Neural cell (in vitro differentiated cells): ENCODE data around the gene LINC01488.

Experiments used
- EZH2 ChIP-seq: fragments of 200-600, 300-800 bp; shearing (Covaris generic), sonication (generic); IDR thresholded peaks from 2 replicates; pipeline ENCODE4 v1.6.1; 2014; ENCODE audit warnings: antibody characterized with exemption, low read length, borderline replicate concordance, mild to moderate bottlenecking; ENCODE audit not compliant: insufficient read depth, poor library complexity, severe bottlenecking
- POLR2AphosphoS5 ChIP-seq: IDR thresholded peaks from 2 replicates; pipeline ENCODE4 v1.6.1; 2012
- RAD21 ChIP-seq: fragments of 450-650 bp; conservative IDR thresholded peaks from 2 replicates; pipeline ENCODE4 v1.6.1; 2014; ENCODE audit warnings: antibody characterized with exemption, mild to moderate bottlenecking, moderate library complexity
- TF ChIP-seq, protein P1 (sequence below): IDR thresholded peaks from 2 replicates; pipeline ENCODE4 v1.6.1; 2012; ENCODE audit warnings: borderline replicate concordance
- TF ChIP-seq, protein P2 (sequence below): fragments of 450-650 bp; IDR thresholded peaks from 2 replicates; pipeline ENCODE4 v1.5.1; 2014; ENCODE audit warnings: antibody characterized with exemption, mild to moderate bottlenecking, moderate library complexity; ENCODE audit not compliant: poor library complexity, severe bottlenecking

DNA sequence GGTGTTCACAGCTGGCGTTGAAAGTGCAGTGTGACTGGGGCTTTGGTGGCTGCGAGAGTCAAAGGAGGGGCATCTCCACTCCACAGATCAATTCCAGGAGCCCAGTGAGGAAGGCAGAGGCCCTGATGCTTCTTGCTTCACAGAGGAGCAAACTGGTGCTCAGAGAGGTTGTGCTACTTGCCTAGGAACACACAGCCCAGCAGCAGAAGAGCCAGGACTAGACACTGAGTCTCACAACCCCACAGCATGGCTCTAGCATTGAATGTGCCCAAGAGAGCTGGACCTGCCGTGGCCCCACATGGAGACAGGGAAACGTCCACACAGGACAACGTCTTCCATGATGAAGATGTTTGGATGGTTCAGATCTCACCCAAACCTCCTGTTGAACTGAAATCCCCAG is 33.3 kb downstream of the LINC01488 start:
- TF ChIP-seq, protein P1, sequence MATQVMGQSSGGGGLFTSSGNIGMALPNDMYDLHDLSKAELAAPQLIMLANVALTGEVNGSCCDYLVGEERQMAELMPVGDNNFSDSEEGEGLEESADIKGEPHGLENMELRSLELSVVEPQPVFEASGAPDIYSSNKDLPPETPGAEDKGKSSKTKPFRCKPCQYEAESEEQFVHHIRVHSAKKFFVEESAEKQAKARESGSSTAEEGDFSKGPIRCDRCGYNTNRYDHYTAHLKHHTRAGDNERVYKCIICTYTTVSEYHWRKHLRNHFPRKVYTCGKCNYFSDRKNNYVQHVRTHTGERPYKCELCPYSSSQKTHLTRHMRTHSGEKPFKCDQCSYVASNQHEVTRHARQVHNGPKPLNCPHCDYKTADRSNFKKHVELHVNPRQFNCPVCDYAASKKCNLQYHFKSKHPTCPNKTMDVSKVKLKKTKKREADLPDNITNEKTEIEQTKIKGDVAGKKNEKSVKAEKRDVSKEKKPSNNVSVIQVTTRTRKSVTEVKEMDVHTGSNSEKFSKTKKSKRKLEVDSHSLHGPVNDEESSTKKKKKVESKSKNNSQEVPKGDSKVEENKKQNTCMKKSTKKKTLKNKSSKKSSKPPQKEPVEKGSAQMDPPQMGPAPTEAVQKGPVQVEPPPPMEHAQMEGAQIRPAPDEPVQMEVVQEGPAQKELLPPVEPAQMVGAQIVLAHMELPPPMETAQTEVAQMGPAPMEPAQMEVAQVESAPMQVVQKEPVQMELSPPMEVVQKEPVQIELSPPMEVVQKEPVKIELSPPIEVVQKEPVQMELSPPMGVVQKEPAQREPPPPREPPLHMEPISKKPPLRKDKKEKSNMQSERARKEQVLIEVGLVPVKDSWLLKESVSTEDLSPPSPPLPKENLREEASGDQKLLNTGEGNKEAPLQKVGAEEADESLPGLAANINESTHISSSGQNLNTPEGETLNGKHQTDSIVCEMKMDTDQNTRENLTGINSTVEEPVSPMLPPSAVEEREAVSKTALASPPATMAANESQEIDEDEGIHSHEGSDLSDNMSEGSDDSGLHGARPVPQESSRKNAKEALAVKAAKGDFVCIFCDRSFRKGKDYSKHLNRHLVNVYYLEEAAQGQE: no peak
- TF ChIP-seq, protein P2, sequence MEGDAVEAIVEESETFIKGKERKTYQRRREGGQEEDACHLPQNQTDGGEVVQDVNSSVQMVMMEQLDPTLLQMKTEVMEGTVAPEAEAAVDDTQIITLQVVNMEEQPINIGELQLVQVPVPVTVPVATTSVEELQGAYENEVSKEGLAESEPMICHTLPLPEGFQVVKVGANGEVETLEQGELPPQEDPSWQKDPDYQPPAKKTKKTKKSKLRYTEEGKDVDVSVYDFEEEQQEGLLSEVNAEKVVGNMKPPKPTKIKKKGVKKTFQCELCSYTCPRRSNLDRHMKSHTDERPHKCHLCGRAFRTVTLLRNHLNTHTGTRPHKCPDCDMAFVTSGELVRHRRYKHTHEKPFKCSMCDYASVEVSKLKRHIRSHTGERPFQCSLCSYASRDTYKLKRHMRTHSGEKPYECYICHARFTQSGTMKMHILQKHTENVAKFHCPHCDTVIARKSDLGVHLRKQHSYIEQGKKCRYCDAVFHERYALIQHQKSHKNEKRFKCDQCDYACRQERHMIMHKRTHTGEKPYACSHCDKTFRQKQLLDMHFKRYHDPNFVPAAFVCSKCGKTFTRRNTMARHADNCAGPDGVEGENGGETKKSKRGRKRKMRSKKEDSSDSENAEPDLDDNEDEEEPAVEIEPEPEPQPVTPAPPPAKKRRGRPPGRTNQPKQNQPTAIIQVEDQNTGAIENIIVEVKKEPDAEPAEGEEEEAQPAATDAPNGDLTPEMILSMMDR: no peak
- no peak for TF ChIP-seq RAD21
- TF ChIP-seq EZH2: no peak
- no peak for TF ChIP-seq POLR2AphosphoS5
